NB4 (cell line): ENCODE data around the gene RAI1.

Experiments used
- DNase-seq: peaks from one replicate; pipeline ENCODE4 v3.0.0; 2010; ENCODE audit warnings: low read depth
- H3K4me3 ChIP-seq: one replicate; pipeline ENCODE4 v1.5.1; 2011; ENCODE audit warnings: mild to moderate bottlenecking, low read depth, low read length, moderate library complexity
- CTCF ChIP-seq: IDR thresholded peaks from one replicate; pipeline ENCODE4 v1.5.1; 2012; ENCODE audit warnings: low read depth, low read length
- MYC ChIP-seq: IDR thresholded peaks from 2 replicates; pipeline ENCODE4 v1.6.1; 2011; ENCODE audit warnings: low read depth, low read length
- POLR2A ChIP-seq: IDR thresholded peaks from 2 replicates; pipeline ENCODE4 v1.6.1; 2011; ENCODE audit warnings: mild to moderate bottlenecking; ENCODE audit not compliant: insufficient read length; ENCODE audit errors: extremely low read depth
- TF ChIP-seq, protein P1 (sequence below): IDR thresholded peaks from 2 replicates; pipeline ENCODE4 v1.6.1; 2011; ENCODE audit warnings: low read depth, low read length

The RAI1 gene

DNA sequence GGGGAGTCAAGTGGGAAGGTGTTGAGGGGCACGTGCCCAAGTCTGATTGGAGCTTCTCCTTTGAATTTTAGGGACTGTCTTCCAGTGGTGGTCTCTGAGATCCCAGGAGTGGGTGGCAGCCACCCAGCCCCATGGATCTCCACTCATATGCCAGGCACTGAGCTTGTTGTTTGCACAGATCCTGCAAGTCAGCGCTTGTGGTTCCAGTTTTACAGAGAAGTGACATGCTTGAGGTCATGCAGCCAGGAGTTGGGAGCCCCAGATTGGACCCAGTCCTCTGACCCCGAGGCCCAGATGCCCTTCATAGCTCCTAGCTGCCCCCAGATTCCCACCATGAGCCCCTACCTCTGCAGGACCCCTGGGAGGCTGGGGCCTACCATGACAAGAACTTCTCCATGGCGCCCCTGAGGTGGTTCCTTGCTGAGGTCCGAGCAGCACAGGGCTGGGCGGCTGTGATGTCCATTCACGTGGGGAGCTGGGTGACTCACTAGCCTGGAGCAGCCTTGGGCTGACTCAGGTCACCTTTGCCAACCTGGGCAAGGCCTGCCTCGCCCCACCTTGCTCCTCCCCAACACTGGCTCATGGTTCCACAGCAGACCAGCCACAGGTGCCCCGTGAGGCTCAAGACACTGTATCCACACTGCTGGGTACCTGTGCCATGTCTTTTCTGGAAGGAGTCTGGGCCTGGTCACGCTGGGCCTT is 47.4 kb downstream of the RAI1 start:
- no peak for DNase-seq
- no peak overlapping the region for H3K4me3 ChIP-seq
- no peak for TF ChIP-seq POLR2A
- no peak for TF ChIP-seq MYC
- no peak for TF ChIP-seq CTCF
- TF ChIP-seq, protein P1, sequence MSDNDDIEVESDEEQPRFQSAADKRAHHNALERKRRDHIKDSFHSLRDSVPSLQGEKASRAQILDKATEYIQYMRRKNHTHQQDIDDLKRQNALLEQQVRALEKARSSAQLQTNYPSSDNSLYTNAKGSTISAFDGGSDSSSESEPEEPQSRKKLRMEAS = no peak

DNA sequence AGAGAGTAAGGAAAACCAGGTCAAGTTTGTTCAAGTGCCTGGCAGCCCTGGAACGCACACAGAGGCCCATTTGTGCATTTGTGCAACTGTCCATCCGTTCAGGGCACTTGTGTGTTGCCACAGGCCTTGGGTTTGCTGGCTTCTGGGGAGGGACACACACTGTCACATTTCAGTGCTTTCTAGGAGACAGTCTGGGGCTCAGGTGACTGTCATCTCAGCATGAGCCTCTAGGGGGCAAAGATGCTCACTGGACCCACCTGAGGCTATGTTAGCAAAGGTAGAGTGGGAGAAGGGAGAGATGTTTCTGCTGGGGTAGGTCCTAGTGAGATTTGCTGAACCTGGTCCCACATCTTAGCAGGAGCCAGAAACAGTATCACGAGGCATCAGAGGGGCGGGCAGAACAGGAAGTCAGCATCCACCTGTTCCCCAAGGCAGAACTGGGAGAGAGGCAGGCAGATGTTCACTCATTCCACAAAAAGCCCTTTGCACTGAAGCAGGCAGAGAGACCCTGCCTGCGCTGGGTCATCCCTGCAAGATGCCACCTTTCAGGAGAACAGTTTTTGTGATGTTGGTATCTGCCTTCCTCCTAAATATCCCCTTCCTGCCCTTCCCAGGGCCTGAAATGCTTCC is 48.5 kb downstream of the RAI1 start:
- TF ChIP-seq, protein P1 = no peak
- no peak for TF ChIP-seq POLR2A
- peak; percentile 59 for TF ChIP-seq CTCF
- peak; percentile 41 for DNase-seq
- no peak overlapping the region for H3K4me3 ChIP-seq

DNA sequence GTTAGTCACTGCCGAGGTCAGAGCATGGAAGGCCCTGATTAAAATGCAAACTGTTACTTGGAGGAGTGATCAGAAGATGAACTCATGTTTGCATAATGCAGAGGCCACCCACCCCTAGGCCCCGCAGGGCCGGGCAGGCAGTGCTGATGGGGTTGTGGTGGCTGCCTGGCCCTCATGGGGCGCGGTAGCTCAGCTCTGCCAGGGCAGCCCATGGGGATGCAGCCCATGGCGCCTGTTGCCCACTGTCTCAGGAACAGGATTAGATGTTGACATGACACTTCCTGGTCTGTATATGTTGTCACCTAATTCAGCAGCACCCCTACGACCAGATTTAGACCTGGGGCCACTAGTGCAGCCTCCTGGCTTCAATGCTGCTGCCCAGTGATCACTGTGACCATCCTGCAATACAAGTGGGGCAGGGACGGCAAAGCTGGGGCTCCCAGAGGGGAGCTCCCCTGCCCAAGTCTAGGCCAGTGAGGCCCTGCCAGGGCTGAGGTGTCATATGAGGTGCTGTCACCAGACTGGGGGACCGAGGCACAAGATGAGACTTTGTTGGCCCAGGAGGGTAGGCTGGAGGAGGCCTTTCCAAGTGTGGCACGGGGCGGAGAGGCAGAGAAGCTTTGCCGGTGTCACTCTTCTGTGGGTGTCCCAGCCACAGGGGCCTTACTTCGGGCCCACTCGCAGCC is 49.1 kb downstream of the RAI1 start:
- H3K4me3 ChIP-seq = no peak overlapping the region
- DNase-seq = no peak
- no peak for TF ChIP-seq CTCF
- TF ChIP-seq POLR2A = no peak
- TF ChIP-seq, protein P1 = no peak
- TF ChIP-seq MYC = no peak

- TF ChIP-seq CTCF (no peak), MYC (no peak)
- H3K4me3 ChIP-seq = no peak overlapping the region
- DNase-seq = no peak
Measured at GRCh38 chr17:17732444-17732843, 51.2 kb downstream of the RAI1 start.

DNA sequence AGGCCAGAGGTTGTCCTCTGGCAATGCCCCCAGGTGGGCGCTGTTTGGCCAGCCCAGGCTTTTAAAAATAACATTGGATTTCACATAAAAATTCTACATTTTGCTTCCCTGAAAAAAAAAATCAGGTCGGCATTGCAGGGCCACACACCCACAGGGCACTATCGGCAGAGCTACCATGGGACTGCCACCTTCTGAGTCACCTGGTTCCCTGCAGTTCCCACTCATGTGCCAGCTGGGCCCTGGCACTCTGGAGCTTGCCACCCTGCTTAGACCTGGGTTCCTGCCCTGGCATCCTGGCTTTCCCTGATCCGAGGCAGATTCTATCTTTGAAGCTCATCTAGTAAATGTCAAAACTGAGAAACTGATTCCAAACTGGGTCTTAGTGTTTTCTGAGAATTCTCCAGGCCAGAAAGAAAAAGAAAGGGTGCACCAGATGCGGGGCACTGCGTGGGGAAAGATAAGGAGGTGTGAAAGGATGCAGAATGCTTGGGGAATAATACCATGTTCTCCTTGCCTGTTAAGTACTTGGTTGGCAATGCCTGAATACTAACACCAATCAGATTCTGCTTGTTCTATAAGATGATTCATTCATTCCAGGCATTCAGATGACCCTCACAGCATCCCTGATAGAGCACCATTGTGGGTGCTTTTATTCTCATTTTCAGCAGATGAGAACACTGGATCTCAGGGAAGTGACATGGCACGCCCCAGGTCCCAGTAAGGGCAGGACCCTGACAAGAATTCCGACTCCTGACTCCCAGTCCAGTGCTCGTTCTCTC is 51.8 kb downstream of the RAI1 start:
- no peak for DNase-seq
- TF ChIP-seq CTCF = no peak
- TF ChIP-seq POLR2A = no peak
- TF ChIP-seq MYC = no peak
- TF ChIP-seq, protein P1 = no peak
- H3K4me3 ChIP-seq = no peak overlapping the region
